K562 (cell line): Measurements from ENCODE around the gene BAD. TPM values are rescaled to one million over a fixed set of nuclear protein-coding genes. Genes with fewer than 3 reads are reported as not detected.

Experiments used
- ARHGAP35 ChIP-seq: fragments of 450-650 bp; IDR thresholded peaks from 2 replicates; pipeline ENCODE4 v1.6.1; 2018; ENCODE audit not compliant: partially characterized antibody
- CBFA2T3 ChIP-seq: fragments of 450-650 bp; IDR thresholded peaks from 2 replicates; pipeline ENCODE4 v1.6.1; 2017
- CREB5 ChIP-seq: fragments of 250-450 bp; sonication (Bioruptor Pico); IDR thresholded peaks from 2 replicates; pipeline ENCODE4 v1.5.0; 2020; ENCODE audit warnings: mild to moderate bottlenecking
- DPF2 ChIP-seq: fragments of 450-650 bp; IDR thresholded peaks from 2 replicates; pipeline ENCODE4 v1.6.1; 2016
- E2F6 ChIP-seq, 2 experiments: IDR thresholded peaks; 2 replicates each; pipeline ENCODE4 v1.6.1; 2011; ENCODE audit warnings: borderline replicate concordance in 1 of 2, control low read depth in 1 of 2, low read depth in 1 of 2, low read length in 1 of 2, mild to moderate bottlenecking in 1 of 2, mixed read lengths in 1 of 2, moderate library complexity in 1 of 2; ENCODE audit not compliant: insufficient read depth in 1 of 2, insufficient read length in 1 of 2, poor library complexity in 1 of 2, severe bottlenecking in 1 of 2; ENCODE audit errors: extremely low read depth in 1 of 2
- MGA ChIP-seq: fragments of 450-650 bp; IDR thresholded peaks from 2 replicates; pipeline ENCODE4 v1.6.1; 2016; ENCODE audit warnings: mild to moderate bottlenecking, moderate library complexity
- NCOA6 ChIP-seq: fragments of 450-650 bp; IDR thresholded peaks from 2 replicates; pipeline ENCODE4 v1.6.1; 2017; ENCODE audit warnings: mild to moderate bottlenecking
- NKRF ChIP-seq: fragments of 450-650 bp; IDR thresholded peaks from 2 replicates; pipeline ENCODE4 v1.6.1; 2016; ENCODE audit warnings: borderline replicate concordance
- PHB ChIP-seq: fragments of 250-450 bp; sonication (Bioruptor Pico); IDR thresholded peaks from 2 replicates; pipeline ENCODE4 v1.5.0; 2021
- SIX5 ChIP-seq, 2 experiments: IDR thresholded peaks; 2 replicates each; pipeline ENCODE4 v1.6.1; 2011; ENCODE audit warnings: low read length in 2 of 2, borderline replicate concordance in 1 of 2, low read depth in 1 of 2, mild to moderate bottlenecking in 1 of 2, moderate library complexity in 1 of 2; ENCODE audit not compliant: insufficient read depth in 1 of 2
- ZNF184 ChIP-seq: sonication (generic); formaldehyde crosslinking; IDR thresholded peaks from 2 replicates; pipeline ENCODE4 v1.5.0; 2020; ENCODE audit warnings: missing genetic modification reagents
- polyA plus RNA-seq, 8 experiments: library from polyadenylated mRNA; depleted of rRNA in 4 of 8; stranded (reverse) in 5 of 8; unstranded in 3 of 8; fragments of >200 nt; fragmentation: Nextera tagmentation in 2 of 8; fragmentation: Illumina TruSeq in 1 of 8; extraction: Ambion mirVana in 2 of 8; extraction: Trizol in 1 of 8; gene quantifications; 2 replicates each; pipeline versions ENCODE4 v1.2.1 to v1.2.3, GENCODE V29; 2011 to 2014; ENCODE audit warnings: inconsistent platforms in 1 of 8, missing spikeins in 1 of 8
- total RNA-seq, 7 experiments: library from RNA; depleted of rRNA in 6 of 7; stranded (reverse); fragments of >200 nt in 6 of 7; fragmentation: Illumina TruSeq in 2 of 7; extraction: Trizol in 2 of 7; gene quantifications; 2 replicates each; pipeline versions ENCODE4 v1.2.1 to v1.2.3, GENCODE V29; 2011 to 2021; ENCODE audit warnings: low replicate concordance in 1 of 7

BAD gene
- total and polyA plus RNA-seq, 9 of the 15 experiments (the other 6 are each of a cell fraction or from before 2014, with no cell fraction given): 0.61 to 45.6 (median 11.8) TPM

- TF ChIP-seq MGA: no peak
- TF ChIP-seq NKRF: no peak
- no peak for TF ChIP-seq ZNF184 (CRISPR knock-in tag)
- TF ChIP-seq PHB: no peak
- no peak for TF ChIP-seq NCOA6
- TF ChIP-seq DPF2: peak; percentile 14; the same call in 1 of the 2 replicates
- no peak for TF ChIP-seq E2F6 (IDR thresholded peaks at IDR 0.05; ENCODE audit: borderline replicate concordance in 1 of 2, extremely low read depth in 1 of 2, insufficient read depth in 1 of 2, insufficient read length in 1 of 2, low read depth in 1 of 2, low read length in 1 of 2, poor library complexity in 1 of 2, severe bottlenecking in 1 of 2)
- peak; percentile 47; the same call in 1 of the 2 replicates for TF ChIP-seq CBFA2T3
- no peak for TF ChIP-seq ARHGAP35
- no peak for TF ChIP-seq CREB5 (CRISPR knock-in tag)
- no peak for TF ChIP-seq SIX5 (IDR thresholded peaks at IDR 0.05; ENCODE audit: borderline replicate concordance in 1 of 2, insufficient read depth in 1 of 2, low read depth in 1 of 2, low read length in 2 of 2)
Observed at GRCh38 chr11:64232182-64232966, 52.1 kb downstream of the BAD start (continued).
